Measurements from ENCODE around the gene ZBTB47.

GRCh38 chr3:42632146-42632545 lies 21.4 kb upstream of the ZBTB47 start:
- no peak for TF ChIP-seq CTCF (conservative IDR thresholded peaks at IDR 0.05)
- TF ChIP-seq EZH2 (IDR thresholded peaks at IDR 0.05; ENCODE audit: low read depth): no peak
